Mammary epithelial cell (primary cell): Measurements from ENCODE around the gene ZNF586.

ENCODE experiments used
- EZH2 ChIP-seq: IDR thresholded peaks from 2 replicates; pipeline ENCODE4 v1.6.1; 2012; ENCODE audit warnings: low read length, inconsistent platforms, borderline replicate concordance
- TF ChIP-seq, protein P1 (sequence below), 2 donors: IDR thresholded peaks in 1 of 2; conservative IDR thresholded peaks in 1 of 2; 2 replicates each; pipeline ENCODE4 v1.5.1; 2011 to 2012; ENCODE audit warnings: inconsistent platforms in 2 of 2, low read length in 2 of 2, mild to moderate bottlenecking in 2 of 2, control low read depth in 1 of 2, low read depth in 1 of 2; ENCODE audit not compliant: insufficient read depth in 1 of 2; ENCODE audit errors: extremely low read depth in 1 of 2

DNA sequence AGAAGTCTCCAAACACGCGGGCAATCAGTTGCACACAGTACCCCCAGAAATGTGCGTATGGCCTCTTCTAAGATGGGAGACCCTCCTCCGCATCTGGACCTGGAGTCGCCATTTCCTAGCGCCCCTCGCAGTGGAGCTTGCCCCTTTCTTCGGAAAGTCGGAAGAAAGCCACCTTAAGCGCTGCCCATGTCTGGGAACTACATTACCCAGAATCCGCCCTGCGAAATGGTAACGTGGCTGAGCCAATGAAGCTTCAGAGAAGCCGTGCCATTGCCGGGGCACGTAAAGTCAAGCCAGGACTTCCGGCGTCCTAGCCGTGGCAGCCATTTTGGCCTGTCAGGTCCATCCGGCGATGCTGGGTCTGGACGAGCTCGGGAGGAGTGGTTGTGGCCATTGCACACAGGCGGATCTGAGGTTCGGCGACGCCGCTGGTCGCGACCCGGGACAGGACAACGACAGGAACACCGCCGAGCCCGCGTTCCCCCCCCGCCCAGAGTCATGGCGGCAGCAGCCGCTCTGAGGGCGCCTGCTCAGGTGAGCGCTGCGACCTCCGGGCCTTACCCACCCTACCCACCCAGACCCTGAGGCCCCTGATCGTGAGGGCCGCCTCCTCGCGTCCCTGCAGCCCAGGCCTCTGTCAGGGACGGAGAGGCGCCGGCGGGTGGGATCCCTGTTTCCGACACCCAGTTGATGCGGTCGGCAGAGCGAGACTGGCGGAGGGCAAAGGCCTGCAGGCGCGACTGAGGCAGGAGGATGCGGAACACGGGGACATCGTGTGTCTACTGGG, at the start of gene ZNF586:
- no peak for TF ChIP-seq EZH2
- TF ChIP-seq, protein P1, sequence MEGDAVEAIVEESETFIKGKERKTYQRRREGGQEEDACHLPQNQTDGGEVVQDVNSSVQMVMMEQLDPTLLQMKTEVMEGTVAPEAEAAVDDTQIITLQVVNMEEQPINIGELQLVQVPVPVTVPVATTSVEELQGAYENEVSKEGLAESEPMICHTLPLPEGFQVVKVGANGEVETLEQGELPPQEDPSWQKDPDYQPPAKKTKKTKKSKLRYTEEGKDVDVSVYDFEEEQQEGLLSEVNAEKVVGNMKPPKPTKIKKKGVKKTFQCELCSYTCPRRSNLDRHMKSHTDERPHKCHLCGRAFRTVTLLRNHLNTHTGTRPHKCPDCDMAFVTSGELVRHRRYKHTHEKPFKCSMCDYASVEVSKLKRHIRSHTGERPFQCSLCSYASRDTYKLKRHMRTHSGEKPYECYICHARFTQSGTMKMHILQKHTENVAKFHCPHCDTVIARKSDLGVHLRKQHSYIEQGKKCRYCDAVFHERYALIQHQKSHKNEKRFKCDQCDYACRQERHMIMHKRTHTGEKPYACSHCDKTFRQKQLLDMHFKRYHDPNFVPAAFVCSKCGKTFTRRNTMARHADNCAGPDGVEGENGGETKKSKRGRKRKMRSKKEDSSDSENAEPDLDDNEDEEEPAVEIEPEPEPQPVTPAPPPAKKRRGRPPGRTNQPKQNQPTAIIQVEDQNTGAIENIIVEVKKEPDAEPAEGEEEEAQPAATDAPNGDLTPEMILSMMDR (conservative IDR thresholded peaks at IDR 0.05 in 1 of 2, IDR thresholded peaks at IDR 0.05 in 1 of 2; ENCODE audit: extremely low read depth in 1 of 2, insufficient read depth in 1 of 2, low read depth in 1 of 2, low read length in 2 of 2), result no peak
